ENCODE data around the gene FAM180B.

DNA sequence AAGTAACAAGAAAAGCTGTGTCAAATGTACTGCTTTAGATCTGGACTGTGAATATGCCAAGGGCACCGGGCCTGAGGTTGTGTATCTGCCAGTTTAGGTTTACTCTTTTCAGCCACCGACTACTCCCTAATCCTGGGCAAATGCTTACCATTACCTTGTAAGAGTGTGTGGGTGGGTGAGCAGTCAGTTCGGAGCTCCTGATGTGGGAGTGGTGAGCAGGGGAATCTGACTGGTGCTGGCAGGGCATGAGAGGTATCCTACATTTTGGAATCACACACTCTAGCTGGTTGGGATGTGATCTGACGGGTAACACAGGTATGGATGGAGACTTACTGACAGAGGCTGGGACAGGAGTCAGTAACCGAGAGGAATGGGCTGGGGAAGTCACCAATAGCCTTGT, 2.6 kb upstream of the FAM180B start:
- TF ChIP-seq ZFP37 (tag by site-specific recombination; IDR thresholded peaks at IDR 0.05) (no peak), TCF7L2 (IDR thresholded peaks at IDR 0.05; ENCODE audit: borderline replicate concordance, low read depth, low read length) (no peak), ZNF670 (tag by site-specific recombination; IDR thresholded peaks at IDR 0.05; ENCODE audit: low read depth) (no peak), ZNF169 (tag by site-specific recombination; IDR thresholded peaks at IDR 0.05) (no peak), KLF1 (tag by site-specific recombination; IDR thresholded peaks at IDR 0.05) (no peak), ZFP3 (tag by site-specific recombination; IDR thresholded peaks at IDR 0.05; ENCODE audit: low read depth) (no peak), ZNF843 (tag by site-specific recombination; IDR thresholded peaks at IDR 0.05) (no peak), MZF1 (tag by site-specific recombination; IDR thresholded peaks at IDR 0.05; ENCODE audit: borderline replicate concordance) (no peak), PRDM1 (tag by site-specific recombination; IDR thresholded peaks at IDR 0.05) (no peak), MYNN (tag by site-specific recombination; IDR thresholded peaks at IDR 0.05; ENCODE audit: borderline replicate concordance) (no peak), YY1 (tag by site-specific recombination; IDR thresholded peaks at IDR 0.05) (no peak), ZSCAN30 (tag by site-specific recombination; IDR thresholded peaks at IDR 0.05) (no peak), ZNF366 (tag by site-specific recombination; conservative IDR thresholded peaks at IDR 0.05) (no peak)
- TF ChIP-seq, protein P1, sequence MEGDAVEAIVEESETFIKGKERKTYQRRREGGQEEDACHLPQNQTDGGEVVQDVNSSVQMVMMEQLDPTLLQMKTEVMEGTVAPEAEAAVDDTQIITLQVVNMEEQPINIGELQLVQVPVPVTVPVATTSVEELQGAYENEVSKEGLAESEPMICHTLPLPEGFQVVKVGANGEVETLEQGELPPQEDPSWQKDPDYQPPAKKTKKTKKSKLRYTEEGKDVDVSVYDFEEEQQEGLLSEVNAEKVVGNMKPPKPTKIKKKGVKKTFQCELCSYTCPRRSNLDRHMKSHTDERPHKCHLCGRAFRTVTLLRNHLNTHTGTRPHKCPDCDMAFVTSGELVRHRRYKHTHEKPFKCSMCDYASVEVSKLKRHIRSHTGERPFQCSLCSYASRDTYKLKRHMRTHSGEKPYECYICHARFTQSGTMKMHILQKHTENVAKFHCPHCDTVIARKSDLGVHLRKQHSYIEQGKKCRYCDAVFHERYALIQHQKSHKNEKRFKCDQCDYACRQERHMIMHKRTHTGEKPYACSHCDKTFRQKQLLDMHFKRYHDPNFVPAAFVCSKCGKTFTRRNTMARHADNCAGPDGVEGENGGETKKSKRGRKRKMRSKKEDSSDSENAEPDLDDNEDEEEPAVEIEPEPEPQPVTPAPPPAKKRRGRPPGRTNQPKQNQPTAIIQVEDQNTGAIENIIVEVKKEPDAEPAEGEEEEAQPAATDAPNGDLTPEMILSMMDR (tag by site-specific recombination; IDR thresholded peaks at IDR 0.05): no peak

Measured in HEK293 (cell line).